HG02973 (cell line): ENCODE measurements around the gene MRO.
"Not testable (repeated sequence)": the region's sequence is repeated elsewhere in the genome, so short reads cannot be mapped to it uniquely, and the experiment has no call there.

ENCODE experiments used
- ATAC-seq: cut with Tn5 transposase; IDR thresholded peaks from one replicate; pipeline ENCODE4 v1.9.1; 2021; ENCODE audit warnings: moderate library complexity; ENCODE audit not compliant: unreplicated experiment

MRO gene

GRCh38 chr18:50819728-50820378, at the start of gene MRO:
MRO (minus strand) TSS chr18:50820016; CDS start chr18:50809400, 10,616 bp downstream.
- peak; percentile 96 for ATAC-seq

- no peak for ATAC-seq
Measured at GRCh38 chr18:50869150-50869549, 49.3 kb upstream of the MRO start.

GRCh38 chr18:50866765-50867164, 46.9 kb upstream of the MRO start:
- no peak for ATAC-seq

- ATAC-seq: no peak
Measured at GRCh38 chr18:50863840-50864375, 44.1 kb upstream of the MRO start.

GRCh38 chr18:50862401-50862800, 42.6 kb upstream of the MRO start:
- no peak for ATAC-seq

GRCh38 chr18:50861617-50862016, 41.8 kb upstream of the MRO start:
- ATAC-seq: no peak

GRCh38 chr18:50859793-50860555, 40.2 kb upstream of the MRO start:
- no peak for ATAC-seq

- ATAC-seq: no peak
Measured at GRCh38 chr18:50857694-50858093, 37.9 kb upstream of the MRO start.

GRCh38 chr18:50857166-50857565, 37.4 kb upstream of the MRO start:
- not testable (repeated sequence) for ATAC-seq

- no peak for ATAC-seq
Measured at GRCh38 chr18:50855976-50856757, 36.4 kb upstream of the MRO start.

GRCh38 chr18:50853863-50854271, 34.1 kb upstream of the MRO start:
- no peak for ATAC-seq

GRCh38 chr18:50850307-50851065, 30.7 kb upstream of the MRO start:
- ATAC-seq: no peak

- ATAC-seq: no peak
Measured at GRCh38 chr18:50849419-50849821, 29.6 kb upstream of the MRO start.

GRCh38 chr18:50848991-50849390, 29.2 kb upstream of the MRO start:
- ATAC-seq: no peak

- no peak for ATAC-seq
Measured at GRCh38 chr18:50848061-50848551, 28.3 kb upstream of the MRO start.

- no peak for ATAC-seq
Measured at GRCh38 chr18:50847192-50847591, 27.4 kb upstream of the MRO start.

- ATAC-seq: no peak
Measured at GRCh38 chr18:50844960-50845359, 25.1 kb upstream of the MRO start.

GRCh38 chr18:50844554-50844953, 24.7 kb upstream of the MRO start:
- no peak for ATAC-seq

GRCh38 chr18:50842846-50843245, 23.0 kb upstream of the MRO start:
- ATAC-seq: no peak

- ATAC-seq: no peak
Measured at GRCh38 chr18:50839996-50840395, 20.2 kb upstream of the MRO start.

- ATAC-seq: no peak
Measured at GRCh38 chr18:50839341-50839740, 19.5 kb upstream of the MRO start.
